GM23248 (cell line): Measurements from ENCODE around the gene MYO1G. TPM values are rescaled to one million over a fixed set of nuclear protein-coding genes. Genes with fewer than 3 reads are reported as not detected.

ENCODE experiments used
- DNase-seq: peaks from one replicate; pipeline ENCODE4 v3.0.0-alpha.2; 2015
- H2AFZ ChIP-seq: fragments of 200-600 bp; sonication (generic); 2 replicates; pipeline ENCODE4 v1.6.1; 2016; ENCODE audit warnings: antibody characterized with exemption
- H3F3A ChIP-seq: fragments of 200-600 bp; sonication (generic); 2 replicates; pipeline ENCODE4 v1.6.1; 2016; ENCODE audit warnings: mild to moderate bottlenecking, antibody characterized with exemption, mixed run types; ENCODE audit not compliant: insufficient read depth
- H3K27ac ChIP-seq: fragments of 200-600 bp; sonication (generic); 2 replicates; pipeline ENCODE4 v1.5.1; 2016; ENCODE audit warnings: mild to moderate bottlenecking
- H3K27me3 ChIP-seq: fragments of 200-600 bp; sonication (generic); replicated peaks from 2 replicates; pipeline ENCODE4 v1.6.1; 2016; ENCODE audit warnings: mild to moderate bottlenecking; ENCODE audit not compliant: insufficient read depth
- H3K36me3 ChIP-seq: fragments of 200-600 bp; sonication (generic); 2 replicates; pipeline ENCODE4 v1.6.1; 2016; ENCODE audit warnings: low read depth, mild to moderate bottlenecking
- H3K4me1 ChIP-seq: fragments of 200-600 bp; sonication (generic); 2 replicates; pipeline ENCODE4 v1.6.1; 2016; ENCODE audit warnings: mild to moderate bottlenecking; ENCODE audit not compliant: insufficient read depth
- H3K4me2 ChIP-seq: fragments of 200-600 bp; sonication (generic); one replicate; pipeline ENCODE4 v1.6.1; 2016; ENCODE audit warnings: mild to moderate bottlenecking; ENCODE audit not compliant: unreplicated experiment
- H3K4me3 ChIP-seq: fragments of 200-600 bp; sonication (generic); 2 replicates; pipeline ENCODE4 v1.5.1; 2016; ENCODE audit warnings: mild to moderate bottlenecking
- H3K79me2 ChIP-seq: fragments of 200-600 bp; sonication (generic); 2 replicates; pipeline ENCODE4 v1.6.1; 2016; ENCODE audit warnings: mild to moderate bottlenecking; ENCODE audit not compliant: insufficient read depth
- H3K9ac ChIP-seq: fragments of 200-600 bp; sonication (generic); 2 replicates; pipeline ENCODE4 v1.6.1; 2016; ENCODE audit warnings: mild to moderate bottlenecking
- H3K9me2 ChIP-seq: fragments of 200-600 bp; sonication (generic); 2 replicates; pipeline ENCODE4 v1.6.1; 2016; ENCODE audit warnings: mixed run types, mild to moderate bottlenecking, moderate library complexity; ENCODE audit not compliant: insufficient read depth
- H3K9me3 ChIP-seq: fragments of 200-600 bp; sonication (generic); one replicate; pipeline ENCODE4 v1.6.1; 2017; ENCODE audit warnings: low read depth
- H4K20me1 ChIP-seq: fragments of 200-600 bp; sonication (generic); 2 replicates; pipeline ENCODE4 v1.6.0; 2016; ENCODE audit not compliant: insufficient read depth
- EZH2 ChIP-seq: fragments of 200-600 bp; sonication (generic); IDR thresholded peaks from 2 replicates; pipeline ENCODE4 v1.6.1; 2018; ENCODE audit warnings: antibody characterized with exemption, mild to moderate bottlenecking; ENCODE audit not compliant: insufficient read depth, poor library complexity, severe bottlenecking
- EZH2phosphoT487 ChIP-seq: fragments of 200-600 bp; sonication (generic); IDR thresholded peaks from 2 replicates; pipeline ENCODE4 v1.6.1; 2018; ENCODE audit warnings: antibody characterized with exemption, moderate library complexity, mild to moderate bottlenecking, low read depth; ENCODE audit not compliant: insufficient read depth
- WGBS, 2 experiments: methylation state at CpG; one replicate each; pipeline ENCODE4 v1.1.6; 2015 to 2017; ENCODE audit warnings: low lambda C conversion rate in 2 of 2, low coverage in 1 of 2; ENCODE audit errors: missing lambda C conversion rate in 2 of 2; 5-methylcytosine and 5-hydroxymethylcytosine counted together
- in situ Hi-C: fragments of 300-500 bp; cut with MboI; formaldehyde crosslinking; loops from 2 replicates; pipeline ENCODE4 v1.15.0; 2020
- polyA plus RNA-seq: library from polyadenylated mRNA; unstranded; fragments of >200 nt; fragmentation: Nextera tagmentation; extraction: Ambion mirVana; gene quantifications from 2 replicates; pipeline ENCODE4 v1.2.1, GENCODE V29; 2016
- total RNA-seq: library from RNA; depleted of rRNA; stranded (reverse); fragments of >200 nt; shearing (Covaris generic); gene quantifications from 2 replicates; pipeline ENCODE4 v1.2.3, GENCODE V29; 2014

The MYO1G gene
- total and polyA plus RNA-seq, 2 experiments from 2014 or later: not detected

GRCh38 chr7:45020915-45021314 lies 42.1 kb upstream of the MYO1G start:
- DNase-seq: no peak
- Histone ChIP-seq H3K27me3 (no peaks in the 10 kb centered on the region), H3K9me2 (no peaks in the 10 kb centered on the region), H3K4me2 (no peak overlapping the region), H3F3A (no peaks in the 10 kb centered on the region), H3K4me3 (no peak overlapping the region), H2AFZ (no peak overlapping the region), H3K27ac (no peak overlapping the region), H3K9ac (no peak overlapping the region), H3K36me3 (no peaks in the 10 kb centered on the region), H3K4me1 (no peaks in the 10 kb centered on the region), H3K9me3 (no peaks in the 10 kb centered on the region), H4K20me1 (no peaks in the 10 kb centered on the region), H3K79me2 (peaks cover 98% of the 10 kb centered on the region)
- 63 to 64% methylated on average over 5 of the region's 5 CpGs for WGBS, 2 experiments
- in situ Hi-C loops: no loop called here
- TF ChIP-seq EZH2phosphoT487: no peak
- no peak for TF ChIP-seq EZH2

- H3K79me2 ChIP-seq: peaks cover 98% of the 10 kb centered on the region
These were observed 38.4 kb upstream of the MYO1G start for GRCh38 chr7:45017253-45017652.

GRCh38 chr7:45015313-45015712 lies 36.5 kb upstream of the MYO1G start:
- in situ Hi-C loops: no loop called here
- Histone ChIP-seq H2AFZ (no peak overlapping the region), H3F3A (no peaks in the 10 kb centered on the region), H3K9ac (no peak overlapping the region), H3K27ac (no peak overlapping the region), H3K4me1 (0 out of 2 replicates have a peak, but pooled peaks cover 3% of the 10 kb centered on the region), H3K27me3 (no peaks in the 10 kb centered on the region), H4K20me1 (0 out of 2 replicates have a peak, but pooled peaks cover 3% of the 10 kb centered on the region), H3K9me3 (no peaks in the 10 kb centered on the region), H3K9me2 (no peaks in the 10 kb centered on the region), H3K4me3 (no peak overlapping the region), H3K79me2 (peaks cover 100% of the 10 kb centered on the region), H3K36me3 (peaks cover 9% of the 10 kb centered on the region; the same call in 1 of the 2 replicates), H3K4me2 (no peak overlapping the region)
- no peak for TF ChIP-seq EZH2phosphoT487
- TF ChIP-seq EZH2: no peak
- 100% methylated on average over 1 of the region's 1 CpG for WGBS, 2 experiments
- no peak for DNase-seq

More at GRCh38 chr7:45017253-45017652, 38.4 kb upstream of the MYO1G start:
- no peak for DNase-seq
- no peaks in the 10 kb centered on the region for H3K27me3 ChIP-seq
- H4K20me1 ChIP-seq: 0 out of 2 replicates have a peak, but pooled peaks cover 3% of the 10 kb centered on the region
- TF ChIP-seq EZH2 (no peak), EZH2phosphoT487 (no peak)
- no peaks in the 10 kb centered on the region for H3F3A ChIP-seq
- H3K9me2 ChIP-seq: no peaks in the 10 kb centered on the region
- no peak overlapping the region for H3K9ac ChIP-seq
- H3K9me3 ChIP-seq: no peaks in the 10 kb centered on the region
- H3K4me2 ChIP-seq: no peak overlapping the region
- no peak overlapping the region for H2AFZ ChIP-seq
- no peak overlapping the region for H3K27ac ChIP-seq
- peaks cover 9% of the 10 kb centered on the region; the same call in 1 of the 2 replicates for H3K36me3 ChIP-seq
- no peaks in the 10 kb centered on the region for H3K4me1 ChIP-seq
- no peak overlapping the region for H3K4me3 ChIP-seq
- 81 to 86% methylated on average over 3 of the region's 3 CpGs for WGBS, 2 experiments
- in situ Hi-C loops: no loop called here

- TF ChIP-seq EZH2 (no peak), EZH2phosphoT487 (no peak)
- H4K20me1 ChIP-seq: peaks cover 3% of the 10 kb centered on the region; the same call in 1 of the 2 replicates
These were observed 34.7 kb upstream of the MYO1G start for GRCh38 chr7:45013465-45013967.

More at GRCh38 chr7:45013465-45013967, 34.7 kb upstream of the MYO1G start:
- no peaks in the 10 kb centered on the region for H3F3A ChIP-seq
- no peak overlapping the region for H3K4me2 ChIP-seq
- H3K27ac ChIP-seq: no peak overlapping the region
- no peak overlapping the region for H2AFZ ChIP-seq
- DNase-seq: no peak
- no peak overlapping the region for H3K4me3 ChIP-seq
- H3K79me2 ChIP-seq: peaks cover 100% of the 10 kb centered on the region
- no peaks in the 10 kb centered on the region for H3K27me3 ChIP-seq
- H3K9ac ChIP-seq: no peak overlapping the region
- H3K36me3 ChIP-seq: peaks cover 9% of the 10 kb centered on the region; the same call in 1 of the 2 replicates
- no peaks in the 10 kb centered on the region for H3K9me3 ChIP-seq
- 97 to 98% methylated on average over 2 of the region's 2 CpGs for WGBS, 2 experiments
- in situ Hi-C loops: no loop called here
- 0 out of 2 replicates have a peak, but pooled peaks cover 4% of the 10 kb centered on the region for H3K4me1 ChIP-seq
- no peaks in the 10 kb centered on the region for H3K9me2 ChIP-seq
